Kidney capillary endothelial cell (primary cell): ENCODE results near the gene SP6.
A peak's percentile ranks its signal among the peaks of the same experiment; 100 is the strongest.

ENCODE experiments used
- DNase-seq: peaks from one replicate; pipeline ENCODE4 v3.0.0-alpha.2; 2018; ENCODE audit warnings: low spot score

The SP6 gene

DNA sequence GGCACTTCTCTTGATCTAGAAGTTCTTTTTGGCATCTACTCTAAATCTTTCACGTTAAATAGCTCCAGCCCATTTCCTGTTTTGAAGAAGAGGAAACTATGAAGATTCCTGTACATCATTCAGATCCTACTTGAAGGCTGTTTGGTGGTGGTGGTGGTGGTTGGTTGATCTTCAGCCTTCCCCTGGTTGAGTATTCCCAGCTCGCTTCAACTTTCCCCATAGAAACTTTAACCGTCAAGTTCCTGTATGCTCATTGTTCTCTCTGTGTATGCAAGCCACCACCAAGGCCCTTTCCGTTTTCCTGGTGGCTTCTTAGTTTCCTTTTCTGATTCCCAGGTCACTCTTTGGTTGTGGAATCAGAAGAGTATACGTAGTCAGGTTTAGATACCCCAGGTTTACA is 16.2 kb downstream of the SP6 start:
- DNase-seq: no peak

DNA sequence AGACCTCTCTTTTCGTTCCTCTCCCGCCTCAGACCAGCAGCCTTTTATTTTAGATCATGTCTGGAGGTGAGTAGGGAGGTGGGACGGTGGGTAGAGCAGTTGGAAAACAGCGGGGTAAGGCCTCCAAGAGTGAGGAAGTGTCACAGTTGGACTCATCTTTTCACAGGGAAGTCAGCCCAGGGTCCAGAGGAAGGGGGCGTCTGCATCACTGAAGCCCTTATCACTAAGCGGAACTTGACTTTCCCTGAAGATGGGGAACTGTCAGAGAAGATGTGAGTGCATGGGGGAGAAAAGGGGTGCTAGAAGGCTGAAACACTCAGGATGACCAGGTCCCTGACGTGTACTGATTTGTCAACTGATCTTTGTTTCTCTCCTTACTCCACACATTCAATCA is 19.0 kb downstream of the SP6 start:
- DNase-seq: no peak

DNA sequence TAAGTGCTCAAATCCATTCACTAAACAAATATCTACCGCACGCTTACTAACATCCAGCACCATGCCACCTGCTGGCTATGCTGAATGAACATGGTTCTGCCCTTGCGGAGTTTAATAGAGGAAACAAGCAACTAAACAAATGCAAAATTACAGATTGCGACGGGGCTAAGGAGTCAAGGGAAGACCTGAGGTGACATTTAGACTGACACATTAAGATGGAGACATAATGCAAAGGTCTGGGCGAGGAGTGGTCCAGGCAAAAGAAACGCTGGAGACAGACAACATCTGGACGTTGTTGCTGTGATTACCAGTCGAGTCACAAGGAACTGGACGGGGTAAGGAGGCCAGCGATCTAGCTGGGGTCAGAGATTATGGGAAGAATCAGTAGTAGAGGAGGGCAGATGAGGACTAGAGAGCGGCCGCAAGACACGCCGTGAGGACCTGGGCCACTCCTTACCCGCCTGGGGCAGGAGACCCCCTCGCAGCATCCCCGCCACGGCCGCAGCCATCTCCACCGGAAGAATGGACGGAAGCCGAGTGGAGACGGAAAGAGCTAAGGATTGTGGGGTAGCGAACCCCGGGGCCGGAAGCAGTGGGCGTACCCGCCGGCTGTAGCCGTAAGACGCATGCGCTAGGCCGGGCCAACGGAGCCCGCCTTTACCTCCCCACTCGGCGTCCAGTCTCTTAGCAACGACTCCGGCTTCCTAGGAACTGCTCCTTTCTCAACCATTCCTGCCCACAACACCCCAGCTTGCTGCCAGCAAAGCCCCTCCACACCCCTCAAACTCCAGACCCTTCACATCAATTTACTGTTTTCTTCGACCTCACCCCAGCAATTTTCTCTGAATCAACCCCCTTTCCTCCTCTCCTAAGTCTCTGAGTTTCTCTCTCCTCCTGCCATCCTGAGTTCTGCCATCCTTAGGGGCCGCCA is 19.7 kb downstream of the SP6 start, which contains the start of the genes LRRC46 and MRPL10:
LRRC46 (plus strand) TSS at position 668 of the 931 bp plus-strand sequence. CDS start 320 bp downstream, outside the sequence.
MRPL10 (minus strand) TSS at position 539 of the 931 bp plus-strand sequence; CDS start at position 509, 30 bp downstream.
- peak; percentile 92 for DNase-seq

DNA sequence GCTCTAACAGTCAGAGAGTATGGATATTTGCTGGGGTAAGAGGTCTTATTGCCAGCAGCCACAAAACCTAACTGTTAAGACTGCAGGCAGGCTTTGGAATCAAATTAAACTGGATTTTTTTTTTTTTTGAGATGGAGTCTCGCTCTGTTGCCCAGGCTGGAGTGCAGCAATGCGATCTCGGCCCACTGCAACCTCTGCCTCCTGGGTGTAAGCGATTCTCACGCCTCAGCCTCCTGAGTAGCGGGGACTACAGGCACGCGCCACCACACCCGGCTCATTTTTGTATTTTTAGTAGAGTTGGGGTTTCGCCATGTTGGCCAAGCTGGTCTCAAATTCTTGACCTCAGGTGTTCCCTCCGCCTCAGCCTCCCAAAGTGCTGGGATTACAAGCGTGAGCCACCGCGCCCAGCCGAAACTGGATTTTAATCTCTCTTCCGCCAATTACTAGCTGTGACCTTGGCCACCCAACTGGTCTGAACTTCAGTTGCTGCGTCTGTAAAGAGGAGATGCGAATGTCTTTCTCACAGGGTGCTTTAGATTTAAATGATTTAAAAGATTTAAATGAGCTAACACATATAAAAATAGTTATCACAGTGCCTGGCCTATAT is 20.5 kb downstream of the SP6 start:
- DNase-seq: no peak

DNA sequence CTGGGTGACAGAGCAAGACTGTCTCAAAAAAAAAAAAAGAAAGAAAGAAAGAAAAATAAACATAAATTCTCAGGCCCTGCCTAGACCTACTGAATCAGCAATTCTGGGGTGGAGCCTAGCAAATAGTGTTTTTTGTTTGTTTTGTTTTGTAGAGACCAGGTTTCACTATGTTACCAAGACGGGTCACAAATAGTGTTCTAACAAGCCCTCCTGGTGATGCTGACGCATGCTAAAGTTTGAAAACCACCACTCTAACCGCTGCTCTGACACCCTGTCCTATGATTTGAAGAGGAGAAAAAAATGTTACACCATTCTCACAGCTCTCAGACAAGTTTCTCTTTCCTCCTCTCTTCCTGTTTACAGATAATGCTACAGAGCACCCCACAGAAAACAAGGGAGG is 21.1 kb downstream of the SP6 start:
- DNase-seq: no peak

DNA sequence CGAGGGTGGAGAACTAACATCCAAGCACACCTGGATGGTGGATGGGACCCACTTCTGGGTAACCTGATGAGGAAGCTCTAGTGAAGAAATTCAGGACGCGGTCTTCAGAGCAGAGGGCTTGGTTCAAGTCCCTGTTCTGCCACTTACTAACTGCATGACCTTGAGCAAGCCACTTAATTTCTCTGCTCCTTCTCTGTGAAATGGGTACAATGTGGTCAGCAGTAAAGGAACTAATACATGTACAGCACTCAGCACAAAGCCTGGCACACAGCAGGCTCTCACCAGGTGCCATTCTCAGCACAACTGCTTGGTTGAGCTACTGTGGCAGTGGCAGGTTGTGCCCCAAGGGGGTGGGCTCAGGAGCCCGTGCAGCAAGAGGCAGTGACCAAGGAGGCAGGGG is 27.4 kb downstream of the SP6 start:
- DNase-seq: no peak

DNA sequence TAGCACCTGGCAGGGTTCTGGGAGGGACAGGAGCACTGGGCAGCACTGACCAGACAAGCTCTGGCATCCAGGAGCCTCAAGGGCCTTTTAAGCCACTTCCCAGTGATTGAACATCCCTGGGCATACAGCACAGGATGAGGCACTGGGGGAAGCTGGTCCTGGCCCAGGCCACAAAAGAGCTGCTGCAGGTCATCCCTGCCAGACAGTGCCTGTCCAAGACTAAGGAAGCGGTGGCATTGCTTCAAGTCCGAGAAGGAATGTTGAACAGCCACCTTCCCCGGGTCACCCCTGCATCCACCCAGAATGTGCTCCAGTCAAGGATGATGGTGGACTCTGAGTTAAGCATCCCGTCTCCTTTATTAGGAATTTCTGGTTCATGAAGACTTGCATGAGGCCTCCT is 28.2 kb downstream of the SP6 start:
- no peak for DNase-seq

DNA sequence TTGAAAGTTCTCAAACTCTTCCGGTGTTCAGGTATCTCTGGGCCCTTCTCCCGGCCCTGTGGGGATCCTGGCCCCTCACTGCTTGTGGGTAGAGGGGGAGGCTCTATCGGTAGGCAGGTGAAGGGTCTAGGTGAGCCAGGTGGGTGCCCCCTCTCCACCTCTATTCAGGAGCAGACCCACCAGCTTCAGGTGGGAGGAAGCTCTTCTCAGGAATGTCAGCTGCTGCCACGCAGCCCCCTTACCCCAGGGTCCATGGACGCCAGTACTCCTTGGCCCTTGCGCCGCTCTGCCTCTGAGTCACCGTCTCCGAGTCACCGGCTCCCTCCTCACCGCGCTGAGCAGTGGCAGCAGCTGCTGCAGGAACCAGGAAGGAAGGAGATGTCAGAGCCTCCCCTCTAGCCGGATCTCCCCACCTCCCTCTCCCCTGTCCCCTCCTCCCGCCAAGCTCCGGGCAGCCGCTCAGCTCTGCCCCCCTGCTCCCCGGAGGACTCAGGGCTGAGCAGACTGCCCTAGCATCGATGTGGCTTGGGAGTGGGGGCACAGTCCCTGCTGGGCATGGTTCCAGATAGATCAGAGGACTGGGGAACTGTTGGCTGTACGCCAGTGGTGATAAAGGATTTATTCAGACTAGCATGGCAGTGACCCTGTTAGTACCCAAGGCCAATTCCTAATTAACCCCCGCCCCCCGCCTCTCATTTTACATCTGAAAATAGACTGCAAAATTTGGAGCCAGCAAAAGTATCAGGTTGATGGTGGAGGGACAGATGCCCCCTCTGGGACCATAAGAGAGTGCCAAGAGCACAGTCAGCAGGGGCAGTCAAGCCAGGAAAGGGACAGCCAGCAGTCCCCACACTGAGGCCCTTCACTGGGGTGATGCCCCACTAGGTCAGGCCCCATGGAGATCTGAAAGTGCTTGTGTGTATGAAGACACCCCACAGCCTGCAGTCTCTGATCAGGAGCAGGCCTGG is 29.3 kb downstream of the SP6 start, which contains the start of gene OSBPL7:
OSBPL7 (minus strand) TSS at position 371 of the 968 bp plus-strand sequence. CDS start 1,516 bp downstream, outside the sequence.
- DNase-seq: peak; percentile 93

DNA sequence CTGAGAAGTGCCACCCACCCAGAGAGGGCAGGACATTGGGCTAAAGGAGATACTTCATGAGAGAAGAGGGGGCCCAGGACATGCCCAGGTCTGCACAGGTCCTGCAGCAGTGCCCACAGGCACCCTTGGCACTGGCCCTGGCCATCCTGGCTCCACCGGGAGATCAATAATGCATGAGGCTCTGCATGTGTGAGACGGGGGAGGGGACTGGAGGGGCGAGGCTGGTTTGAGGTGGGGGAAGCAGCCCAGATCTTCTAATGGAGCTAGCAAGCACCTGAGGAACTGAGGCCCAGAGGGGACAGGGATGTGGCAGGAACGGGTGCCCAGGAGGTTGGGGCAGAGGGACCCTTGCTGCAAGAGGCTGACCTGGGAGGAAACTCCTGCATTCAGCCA is 29.9 kb downstream of the SP6 start:
- no peak for DNase-seq

DNA sequence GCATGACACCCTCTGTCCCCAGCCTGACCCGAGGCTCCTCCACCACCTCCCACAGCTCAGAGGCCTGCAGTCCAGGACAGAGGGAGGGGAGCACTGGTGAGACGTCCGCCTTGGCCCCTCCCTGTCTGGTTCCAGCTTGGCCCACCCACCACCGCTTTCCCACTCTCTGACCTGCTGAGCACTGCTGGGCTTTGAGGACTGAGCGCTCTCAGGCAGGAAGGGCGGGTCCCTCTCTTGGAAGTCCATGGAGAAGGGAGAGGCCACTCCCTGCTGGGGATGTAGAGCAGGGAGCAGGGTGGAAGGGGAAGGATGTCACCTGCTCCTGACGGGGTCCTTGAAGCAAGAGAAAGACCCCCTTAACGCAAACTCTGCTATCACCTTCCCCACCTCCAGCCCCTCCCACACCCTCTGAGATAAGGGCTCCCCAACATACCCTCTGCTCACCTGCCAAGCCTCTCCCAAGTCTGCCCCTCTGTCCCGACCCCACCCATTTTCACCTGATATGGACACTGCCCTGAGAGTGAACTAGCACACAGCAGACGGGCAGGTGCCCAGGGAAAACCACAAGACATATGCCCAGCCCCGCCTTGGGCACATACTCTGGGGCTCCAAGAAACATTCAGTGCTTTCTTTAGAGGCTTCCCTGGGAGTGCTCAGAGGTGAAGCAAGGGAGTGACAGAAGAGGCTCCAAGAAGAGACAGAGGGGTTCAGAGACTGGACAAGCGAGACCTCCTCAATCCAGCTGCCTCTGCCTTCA is 30.8 kb downstream of the SP6 start:
- DNase-seq: no peak

DNA sequence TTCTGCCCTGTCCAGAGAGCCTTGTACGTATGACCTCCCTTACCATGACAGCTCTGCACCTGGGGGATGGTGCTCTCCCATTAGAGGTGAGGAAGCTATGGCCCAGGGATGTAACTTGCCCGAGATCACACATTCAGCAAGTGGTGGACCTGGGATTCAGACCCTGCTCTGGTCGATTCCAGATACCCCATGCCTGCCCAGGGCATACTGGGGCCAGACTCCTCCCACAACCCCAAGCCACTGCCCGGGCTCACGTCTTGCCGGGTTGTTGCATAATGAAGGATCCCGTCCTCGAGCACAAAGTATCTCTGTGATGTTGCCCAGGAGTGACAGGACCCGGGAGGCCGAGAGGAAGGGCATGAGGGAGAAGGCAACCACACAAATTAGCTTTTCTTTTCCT is 31.5 kb downstream of the SP6 start:
- DNase-seq: no peak

DNA sequence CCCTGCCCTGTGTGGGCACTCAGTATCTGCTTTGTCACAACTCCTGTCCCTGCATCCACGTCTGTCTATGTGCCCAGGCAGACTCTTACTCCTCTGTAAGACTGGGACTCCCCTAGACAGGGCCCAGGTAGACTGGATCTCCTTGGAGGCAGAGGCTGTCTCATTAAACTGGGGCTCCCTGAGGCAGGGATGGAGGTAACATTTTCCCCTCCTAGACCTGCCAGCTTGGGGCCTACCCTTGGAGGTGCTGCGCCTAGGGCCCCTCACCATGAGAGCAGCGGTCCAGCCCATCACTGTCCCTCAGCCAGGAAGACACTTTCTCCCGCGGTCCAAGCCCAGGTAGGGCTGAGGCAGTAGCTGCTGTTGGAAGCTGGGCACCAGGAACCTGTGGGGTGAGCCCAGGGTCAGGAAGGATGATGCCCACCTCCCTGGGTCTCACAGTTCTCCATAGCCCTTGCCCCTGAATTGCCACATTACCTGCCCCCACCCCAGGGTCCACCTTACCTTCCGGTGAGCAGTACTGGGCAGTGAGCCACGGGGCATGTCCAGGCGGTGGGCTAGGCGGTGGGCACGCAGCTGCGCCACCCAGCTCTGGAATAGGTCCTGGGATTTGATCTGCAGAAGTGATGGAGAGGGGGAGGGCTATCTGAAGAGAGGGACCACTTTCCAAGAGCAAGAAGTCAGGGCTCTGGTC is 32.8 kb downstream of the SP6 start:
- DNase-seq: no peak

DNA sequence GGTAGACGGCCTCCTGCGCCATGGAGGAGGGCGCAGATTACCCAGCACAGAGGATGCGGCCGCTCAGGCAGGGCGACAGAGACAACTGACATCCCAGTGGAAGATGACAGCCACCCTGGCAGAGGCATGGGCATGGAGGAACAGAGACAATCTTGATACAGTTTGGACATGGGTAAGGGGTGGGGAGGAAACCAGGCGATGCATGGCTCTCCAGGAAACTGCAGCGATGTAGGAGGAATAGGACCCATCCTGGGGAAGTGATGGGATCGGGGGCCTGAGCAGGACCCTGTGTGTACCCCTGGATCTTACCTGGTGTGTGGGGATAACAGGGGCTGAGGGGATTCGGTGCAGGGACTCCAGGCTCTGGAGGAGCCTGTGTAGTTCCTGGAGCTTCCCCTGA is 34.0 kb downstream of the SP6 start:
- no peak for DNase-seq

DNA sequence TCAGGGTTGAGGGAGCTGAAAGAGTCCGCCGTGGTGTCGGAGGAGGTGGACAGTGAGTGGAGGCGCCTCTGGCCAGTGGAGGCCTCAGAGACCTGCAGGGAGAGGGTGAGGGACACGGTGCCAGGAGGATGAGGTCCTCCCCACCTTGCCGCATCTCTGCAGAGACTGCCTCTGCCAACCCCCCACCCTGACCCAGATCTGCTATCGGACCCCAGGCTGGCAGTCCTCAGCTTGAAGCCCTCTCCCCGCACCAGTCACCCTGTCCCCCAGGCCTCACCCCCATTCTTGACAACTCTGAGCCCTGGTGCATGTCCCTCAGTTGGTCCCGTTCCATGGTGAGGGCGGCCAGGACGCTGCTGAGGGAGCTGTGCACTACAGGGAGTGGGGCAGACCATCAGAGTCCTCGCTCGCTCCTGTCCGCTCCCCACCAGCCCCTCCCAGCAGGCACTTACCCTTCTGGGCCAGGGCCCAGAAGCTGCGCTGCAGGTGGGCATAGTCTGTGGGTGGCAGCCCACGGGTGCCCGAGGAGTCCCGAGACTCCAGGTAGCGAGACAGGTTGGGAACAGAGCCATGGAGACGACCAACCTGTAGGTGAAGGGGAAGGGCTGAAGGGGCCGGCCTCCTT is 34.7 kb downstream of the SP6 start:
- no peak for DNase-seq

DNA sequence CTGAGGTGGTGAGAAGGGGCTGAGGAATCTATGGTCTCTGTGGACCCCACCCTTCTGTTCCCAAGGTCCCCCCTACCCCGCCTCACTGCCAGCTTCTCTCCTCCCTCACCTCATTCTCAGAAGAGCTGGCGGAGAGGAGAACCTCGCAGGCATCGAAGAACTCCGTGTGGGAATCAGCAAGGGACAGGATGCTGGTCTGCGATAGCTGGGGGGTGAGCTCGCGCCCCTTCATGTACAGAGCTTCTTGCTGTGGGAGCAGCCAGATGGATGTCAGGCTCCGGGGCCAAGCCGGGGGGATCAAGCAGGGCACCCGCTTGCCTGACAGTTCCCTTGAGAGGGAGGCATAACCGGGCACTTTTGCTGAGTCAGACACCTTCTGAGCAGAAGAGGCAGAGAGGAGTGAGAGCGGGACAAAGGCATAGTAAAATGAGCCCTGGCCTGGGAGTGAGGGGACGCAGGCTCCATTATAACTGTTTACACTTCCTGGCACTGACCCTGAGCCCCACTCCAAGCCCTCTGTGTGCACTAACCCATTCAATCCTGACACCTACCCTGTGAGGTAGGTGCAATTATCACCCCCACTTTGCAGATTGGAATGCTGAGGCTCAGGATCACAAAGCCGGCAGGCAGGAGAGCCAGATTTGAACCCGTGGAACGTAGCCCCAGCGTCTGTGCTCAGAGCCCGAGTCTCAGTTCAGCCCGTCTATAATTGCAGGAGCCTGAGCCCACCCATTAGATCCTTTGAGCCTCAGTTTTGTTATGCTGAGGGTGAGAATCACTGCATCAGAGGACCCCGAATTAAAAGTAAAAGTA is 35.7 kb downstream of the SP6 start:
- DNase-seq: no peak

DNA sequence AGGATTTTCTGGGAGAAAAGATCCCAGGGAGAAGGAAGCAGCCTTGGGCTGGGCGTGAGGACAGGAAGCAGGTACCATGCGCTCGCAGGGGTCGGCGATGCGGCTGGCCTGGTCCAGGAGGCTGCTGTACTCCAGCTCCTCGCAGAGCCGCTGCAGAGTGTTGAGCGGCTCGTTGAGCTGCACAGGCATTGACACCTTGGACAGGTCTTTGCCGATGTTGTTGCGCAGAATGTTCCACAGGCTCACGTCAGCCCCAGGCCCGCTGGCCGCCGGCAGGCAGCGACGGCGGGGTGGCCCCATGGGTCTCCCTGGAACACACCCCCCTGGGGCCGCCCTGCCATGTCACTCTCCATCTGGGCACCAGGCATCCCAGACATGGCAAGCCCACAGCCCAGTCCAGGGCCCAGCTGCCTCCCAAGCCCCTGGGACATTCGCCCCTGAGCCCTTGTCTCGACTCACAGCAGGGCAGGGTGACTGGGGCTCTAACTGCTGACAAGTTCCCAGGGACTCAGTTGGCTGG is 37.4 kb downstream of the SP6 start:
- no peak for DNase-seq

DNA sequence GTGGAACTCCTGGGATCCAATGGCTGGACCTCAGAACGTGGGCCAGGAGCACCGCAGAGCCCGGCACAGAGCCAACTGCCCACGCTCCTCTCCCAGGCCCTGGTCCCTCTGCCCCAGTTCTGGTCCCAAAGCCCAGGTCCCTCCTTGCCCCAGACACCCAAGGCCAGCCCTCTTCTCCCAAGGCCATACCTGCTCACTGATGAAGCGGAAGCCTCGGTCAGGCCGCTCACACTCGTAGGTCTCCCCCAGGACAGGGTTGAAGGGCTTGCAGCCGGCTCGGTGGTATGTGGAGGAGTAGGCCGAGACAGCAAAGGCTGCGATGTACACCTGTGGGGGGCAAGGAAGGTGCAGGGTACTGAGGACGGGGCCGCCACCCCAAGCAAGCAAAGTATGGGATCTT is 37.9 kb downstream of the SP6 start:
- no peak for DNase-seq

DNA sequence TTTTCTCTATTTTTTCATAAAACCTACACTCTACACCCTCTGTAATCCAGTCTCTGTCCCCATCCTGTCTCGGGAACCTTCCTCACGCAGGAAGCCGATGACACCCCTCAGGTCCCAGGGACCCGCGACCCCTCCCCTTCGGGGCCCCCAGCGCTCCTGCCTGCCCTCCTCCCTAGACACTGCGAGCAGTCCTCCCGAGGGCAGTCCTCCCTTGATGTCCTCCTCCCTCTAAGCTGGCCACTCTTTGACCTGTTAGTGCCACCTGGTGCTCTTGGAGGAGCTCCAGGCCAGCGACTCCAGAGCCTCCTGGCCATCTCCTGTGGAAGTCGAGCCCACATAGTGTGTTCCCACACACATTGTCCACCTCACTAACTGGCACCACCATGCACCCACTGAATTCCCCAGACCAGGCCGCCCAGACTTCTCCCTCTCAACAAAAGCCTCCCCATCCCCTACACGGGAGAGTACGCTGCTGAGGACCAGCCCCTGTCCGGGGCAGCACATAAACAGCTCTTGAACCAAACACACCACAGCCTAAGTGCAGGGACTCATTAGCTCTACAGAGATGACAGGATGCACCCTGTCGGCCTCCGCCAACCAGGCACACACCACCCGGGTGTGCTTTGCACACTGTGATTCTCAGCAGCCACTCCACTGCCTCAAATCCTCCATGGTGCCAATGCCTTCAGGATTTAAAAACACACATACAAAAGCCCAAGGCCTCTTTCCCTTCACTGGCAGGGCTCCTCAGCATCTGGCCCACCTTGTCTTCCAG is 38.6 kb downstream of the SP6 start:
- no peak for DNase-seq
